ENCODE data around the gene CORT.

- no peak for TF ChIP-seq CTCF (IDR thresholded peaks at IDR 0.05; ENCODE audit: low read length)
- TF ChIP-seq EZH2phosphoT487 (IDR thresholded peaks at IDR 0.05; ENCODE audit: low read length), result no peak
- no peak for TF ChIP-seq EZH2 (optimal IDR thresholded peaks at IDR 0.05; ENCODE audit: low read depth, low read length)
Measured at GRCh38 chr1:10479296-10479695, 29.5 kb downstream of the CORT start.
